ENCODE results near the gene PARL. TPM values are rescaled to one million over a fixed set of nuclear protein-coding genes. Genes with fewer than 3 reads are reported as not detected.

The PARL gene
- total RNA-seq, 4 donors from 2014 or later = 30.5 to 49.5 (median 41.3) TPM

- Histone ChIP-seq H3K4me3 (no peak overlapping the region), H3K36me3 (peaks cover 3 to 98% of the 10 kb centered on the region in 2 donors), H3K27ac (no peak overlapping the region), H3K27me3 (no peaks in the 10 kb centered on the region), H3K9me3 (no peaks in the 10 kb centered on the region), H3K4me1 (no peaks in the 10 kb centered on the region)
- TF ChIP-seq CTCF (IDR thresholded peaks at IDR 0.05 in 4 of 5, conservative IDR thresholded peaks at IDR 0.05 in 1 of 5) (no peak), POLR2A (IDR thresholded peaks at IDR 0.05) (no peak)
- DNase-seq (no peak), ATAC-seq (no peak)
- in situ Hi-C loops (cut with MboI; ENCODE audit: low sequenced_read_pairs in 4 of 4) = no loop called here
- intact Hi-C loops (cut with DNase I; ENCODE audit: low total_unique reads) = no loop called here
Measured at GRCh38 chr3:183927059-183927458, 42.4 kb upstream of the PARL start.

- in situ Hi-C loops (cut with MboI; ENCODE audit: low sequenced_read_pairs in 4 of 4) = no loop called here
- H3K4me1 ChIP-seq = no peaks in the 10 kb centered on the region
- no peak overlapping the region for H3K4me3 ChIP-seq
- ATAC-seq (no peak), DNase-seq (no peak)
- no peak overlapping the region for H3K27ac ChIP-seq
- H3K27me3 ChIP-seq = no peaks in the 10 kb centered on the region
- H3K36me3 ChIP-seq = peaks cover 3 to 97% of the 10 kb centered on the region in 2 donors
- no peaks in the 10 kb centered on the region for H3K9me3 ChIP-seq
- no peak for TF ChIP-seq CTCF (IDR thresholded peaks at IDR 0.05 in 4 of 5, conservative IDR thresholded peaks at IDR 0.05 in 1 of 5)
- no peak for TF ChIP-seq POLR2A (IDR thresholded peaks at IDR 0.05)
- intact Hi-C loops (cut with DNase I; ENCODE audit: low total_unique reads) = no loop called here
Measured at GRCh38 chr3:183924956-183925355, 40.3 kb upstream of the PARL start.

- Histone ChIP-seq H3K4me1 (no peaks in the 10 kb centered on the region), H3K27me3 (no peaks in the 10 kb centered on the region), H3K36me3 (peaks cover 3 to 97% of the 10 kb centered on the region in 2 donors), H3K27ac (no peak overlapping the region), H3K4me3 (no peak overlapping the region), H3K9me3 (no peaks in the 10 kb centered on the region)
- intact Hi-C loops (cut with DNase I; ENCODE audit: low total_unique reads) (no loop called here), in situ Hi-C loops (cut with MboI; ENCODE audit: low sequenced_read_pairs in 4 of 4) (no loop called here)
- TF ChIP-seq POLR2A (IDR thresholded peaks at IDR 0.05) = no peak
- no peak for ATAC-seq
- no peak for DNase-seq
Measured at GRCh38 chr3:183924543-183924942, 39.9 kb upstream of the PARL start.

- Histone ChIP-seq H3K4me3 (no peak overlapping the region), H3K4me1 (peaks cover 0 to 4% of the 10 kb centered on the region in 2 donors), H3K36me3 (peaks cover 3 to 78% of the 10 kb centered on the region in 2 donors), H3K27me3 (no peaks in the 10 kb centered on the region), H3K27ac (no peak overlapping the region), H3K9me3 (no peaks in the 10 kb centered on the region)
- TF ChIP-seq POLR2A (IDR thresholded peaks at IDR 0.05) = no peak
- TF ChIP-seq CTCF (IDR thresholded peaks at IDR 0.05 in 4 of 5, conservative IDR thresholded peaks at IDR 0.05 in 1 of 5) = no peak
- in situ Hi-C loops (cut with MboI; ENCODE audit: low sequenced_read_pairs in 4 of 4) = no loop called here
- ATAC-seq (no peak), DNase-seq (no peak)
- intact Hi-C loops (cut with DNase I; ENCODE audit: low total_unique reads) = no loop called here
Measured at GRCh38 chr3:183922421-183922820, 37.7 kb upstream of the PARL start.

GRCh38 chr3:183921096-183921495 is 36.4 kb upstream of the PARL start:
- ATAC-seq = no peak
- H3K27me3 ChIP-seq = no peaks in the 10 kb centered on the region
- in situ Hi-C loops (cut with MboI; ENCODE audit: low sequenced_read_pairs in 4 of 4) = no loop called here
- intact Hi-C loops (cut with DNase I; ENCODE audit: low total_unique reads) = no loop called here
- H3K27ac ChIP-seq = no peak overlapping the region
- no peak for DNase-seq
- peaks cover 0 to 65% of the 10 kb centered on the region in 2 donors for H3K36me3 ChIP-seq
- H3K4me1 ChIP-seq = peaks cover 0 to 4% of the 10 kb centered on the region in 2 donors
- no peak for TF ChIP-seq POLR2A (IDR thresholded peaks at IDR 0.05)
- no peak for TF ChIP-seq CTCF (IDR thresholded peaks at IDR 0.05 in 4 of 5, conservative IDR thresholded peaks at IDR 0.05 in 1 of 5)
- H3K4me3 ChIP-seq = no peak overlapping the region
- H3K9me3 ChIP-seq = no peaks in the 10 kb centered on the region
